Endothelial cell of umbilical vein (primary cell): ENCODE measurements around the gene SELENOO. TPM values are rescaled to one million over a fixed set of nuclear protein-coding genes. Genes with fewer than 3 reads are reported as not detected.

Experiments
- BruUV-seq: library from RNA; stranded (reverse); fragments of 400-500 nt; replicated peaks from 2 replicates; lab custom pipeline; 2021; lab: Mats Ljungman, UMichigan
- CTCF ChIA-PET: fragments of 300-600, 350-600 bp; sonication (Branson Sonifier 250); formaldehyde crosslinking; loops from one replicate; lab custom pipeline; 2021; ENCODE audit warnings: antibody characterized with exemption, inconsistent platforms; lab: Charles Lee
- POLR2A ChIA-PET: fragments of 300-600, 350-600 bp; sonication (Branson Sonifier 250); formaldehyde crosslinking; loops from one replicate; lab custom pipeline; 2021; ENCODE audit warnings: antibody characterized with exemption, inconsistent platforms; lab: Charles Lee
- DNase-seq: peaks from one replicate; pipeline ENCODE4 v3.0.0-alpha.2; 2011; ENCODE audit warnings: low read depth, low spot score
- FAIRE-seq: peaks from 2 replicates; lab custom pipeline; 2011; peaks lifted over from hg19 to GRCh38; lab: Jason Lieb, UNC
- H2AFZ ChIP-seq: 2 replicates; pipeline ENCODE4 v1.6.0; 2012; ENCODE audit warnings: low read depth, low read length, control low read depth, inconsistent platforms
- H3K27ac ChIP-seq: 2 replicates; pipeline ENCODE4 v1.5.1; 2011; ENCODE audit warnings: low read depth, mild to moderate bottlenecking, control low read depth, low read length, moderate library complexity; ENCODE audit not compliant: insufficient read depth
- H3K27me3 ChIP-seq, 2 experiments: 2 replicates each; pipeline versions ENCODE4 v1.6.0 to v1.6.1; 2011; ENCODE audit warnings: low read length in 2 of 2, mixed read lengths in 1 of 2; ENCODE audit not compliant: control insufficient read depth in 2 of 2, insufficient read depth in 2 of 2
- H3K36me3 ChIP-seq, 2 experiments: 2 replicates in 1 of 2; 3 replicates in 1 of 2; pipeline ENCODE4 v1.5.1; 2011; ENCODE audit warnings: low read length in 2 of 2, mild to moderate bottlenecking in 1 of 2, moderate library complexity in 1 of 2; ENCODE audit not compliant: control insufficient read depth in 2 of 2, insufficient read depth in 2 of 2; ENCODE audit errors: extremely low read depth in 1 of 2
- H3K4me1 ChIP-seq: 3 replicates; pipeline ENCODE4 v1.5.1; 2011; ENCODE audit warnings: mild to moderate bottlenecking, low read length; ENCODE audit not compliant: control insufficient read depth, insufficient read depth; ENCODE audit errors: extremely low read depth
- H3K4me2 ChIP-seq: 2 replicates; pipeline ENCODE4 v1.6.1; 2011; ENCODE audit warnings: low read length, control low read depth, mixed read lengths; ENCODE audit not compliant: insufficient read depth
- H3K4me3 ChIP-seq, 3 experiments: fragments of 200-600 bp in 1 of 3; sonication (generic), shearing (Covaris generic) in 1 of 3; replicated peaks in 1 of 3; 2 replicates each; pipeline ENCODE4 v1.5.1; 2011 to 2016; ENCODE audit warnings: control low read depth in 3 of 3, low read length in 3 of 3, mild to moderate bottlenecking in 2 of 3, inconsistent platforms in 1 of 3, low read depth in 1 of 3, moderate library complexity in 1 of 3; ENCODE audit not compliant: insufficient read depth in 1 of 3
- H3K79me2 ChIP-seq: 2 replicates; pipeline ENCODE4 v1.6.0; 2012; ENCODE audit warnings: low read length, inconsistent platforms; ENCODE audit not compliant: control insufficient read depth, insufficient read depth
- H3K9ac ChIP-seq: replicated peaks from 2 replicates; pipeline ENCODE3; 2011; ENCODE audit warnings: low read length, control low read depth; ENCODE audit not compliant: insufficient read depth; ENCODE audit errors: extremely low read depth
- H3K9me1 ChIP-seq: replicated peaks from 3 replicates; pipeline ENCODE4 v1.6.0; 2011; ENCODE audit warnings: mild to moderate bottlenecking, low read length; ENCODE audit not compliant: control insufficient read depth, insufficient read depth; ENCODE audit errors: extremely low read depth
- H3K9me3 ChIP-seq: replicated peaks from 2 replicates; pipeline ENCODE4 v1.5.1; 2012; ENCODE audit warnings: low read length, inconsistent platforms; ENCODE audit not compliant: control insufficient read depth, insufficient read depth
- H4K20me1 ChIP-seq: replicated peaks from 2 replicates; pipeline ENCODE3; 2011; ENCODE audit warnings: mild to moderate bottlenecking, low read length; ENCODE audit not compliant: control insufficient read depth, insufficient read depth; ENCODE audit errors: extremely low read depth
- FOS ChIP-seq: IDR thresholded peaks from 2 replicates; pipeline ENCODE4 v1.6.1; 2011; ENCODE audit warnings: mild to moderate bottlenecking, low read length, moderate library complexity, borderline replicate concordance; ENCODE audit not compliant: insufficient read depth
- JUN ChIP-seq: IDR thresholded peaks from 2 replicates; pipeline ENCODE4 v1.6.1; 2011; ENCODE audit warnings: borderline replicate concordance, low read depth; ENCODE audit not compliant: insufficient read length, insufficient read depth
- MAX ChIP-seq: IDR thresholded peaks from 2 replicates; pipeline ENCODE4 v1.6.1; 2011; ENCODE audit not compliant: insufficient read depth, insufficient read length
- MYC ChIP-seq: IDR thresholded peaks from one replicate; pipeline ENCODE4 v1.6.1; 2011; ENCODE audit warnings: mild to moderate bottlenecking, low read depth, low read length
- POLR2A ChIP-seq: IDR thresholded peaks from 2 replicates; pipeline ENCODE4 v1.6.1; 2012; ENCODE audit warnings: low read depth, mild to moderate bottlenecking, control low read depth, low read length
- dilution Hi-C: fragments of 300-500 bp; cut with MboI; formaldehyde crosslinking; loops from one replicate; pipeline ENCODE4 v1.15.0; 2019; ENCODE audit warnings: low sequenced_read_pairs; ENCODE audit not compliant: extremely low pct_ligation_motif_present
- intact Hi-C: fragments of 100-400 bp; cut with micrococcal nuclease; formaldehyde crosslinking; loops from one replicate; pipeline ENCODE4 v1.10.0; 2022
- polyA plus RNA-seq, 4 experiments: library from polyadenylated mRNA; depleted of rRNA in 3 of 4; stranded (reverse) in 3 of 4; unstranded in 1 of 4; fragments of >200 nt; gene quantifications; 2 replicates each; pipeline versions ENCODE4 v1.2.1 to v1.2.3, GENCODE V29; 2011 to 2012; ENCODE audit warnings: missing spikeins in 1 of 4
- total RNA-seq: library from RNA; stranded (reverse); gene quantifications from 2 replicates; pipeline ENCODE4 v1.2.3, GENCODE V29; 2021
- TF ChIP-seq, protein P1 (sequence below), 2 donors: IDR thresholded peaks; 1 replicate in 1 of 2; 2 replicates in 1 of 2; pipeline ENCODE4 v1.5.1; 2011; ENCODE audit warnings: low read length in 2 of 2, mild to moderate bottlenecking in 2 of 2, moderate library complexity in 2 of 2, control low read depth in 1 of 2, inconsistent platforms in 1 of 2, low read depth in 1 of 2; ENCODE audit not compliant: insufficient read depth in 1 of 2; ENCODE audit errors: extremely low read depth in 1 of 2

SELENOO gene
- total and polyA plus RNA-seq, 2 donors (not counting 3 experiments of a cell fraction or from before 2014, with no cell fraction given), result 24.1 to 37.5 TPM

- CTCF ChIA-PET, result interaction anchor here (0.9 to 4.9 kb wide), 5 partner anchors 11 to 262 kb away, joined by 3 to 41 read pairs (median 3); partner anchors contain the start of genes HDAC10 and SCO2
- no TSS peak for BruUV-seq
- H3K36me3 ChIP-seq, result peaks cover 0 to 6% of the 10 kb centered on the region in 2 experiments
- POLR2A ChIA-PET, result no interaction called here
- H3K9ac ChIP-seq, result no peak overlapping the region
- H4K20me1 ChIP-seq, result no peaks in the 10 kb centered on the region
- no peak overlapping the region for H3K27ac ChIP-seq
- H3K4me3 ChIP-seq, result no peak overlapping the region
- DNase-seq (no peak), FAIRE-seq (no peak)
- peaks cover 22% of the 10 kb centered on the region for H3K79me2 ChIP-seq
- peaks cover 11% of the 10 kb centered on the region for H3K4me1 ChIP-seq
- H3K9me3 ChIP-seq, result no peaks in the 10 kb centered on the region
- H2AFZ ChIP-seq, result no peak overlapping the region
- TF ChIP-seq, protein P1, sequence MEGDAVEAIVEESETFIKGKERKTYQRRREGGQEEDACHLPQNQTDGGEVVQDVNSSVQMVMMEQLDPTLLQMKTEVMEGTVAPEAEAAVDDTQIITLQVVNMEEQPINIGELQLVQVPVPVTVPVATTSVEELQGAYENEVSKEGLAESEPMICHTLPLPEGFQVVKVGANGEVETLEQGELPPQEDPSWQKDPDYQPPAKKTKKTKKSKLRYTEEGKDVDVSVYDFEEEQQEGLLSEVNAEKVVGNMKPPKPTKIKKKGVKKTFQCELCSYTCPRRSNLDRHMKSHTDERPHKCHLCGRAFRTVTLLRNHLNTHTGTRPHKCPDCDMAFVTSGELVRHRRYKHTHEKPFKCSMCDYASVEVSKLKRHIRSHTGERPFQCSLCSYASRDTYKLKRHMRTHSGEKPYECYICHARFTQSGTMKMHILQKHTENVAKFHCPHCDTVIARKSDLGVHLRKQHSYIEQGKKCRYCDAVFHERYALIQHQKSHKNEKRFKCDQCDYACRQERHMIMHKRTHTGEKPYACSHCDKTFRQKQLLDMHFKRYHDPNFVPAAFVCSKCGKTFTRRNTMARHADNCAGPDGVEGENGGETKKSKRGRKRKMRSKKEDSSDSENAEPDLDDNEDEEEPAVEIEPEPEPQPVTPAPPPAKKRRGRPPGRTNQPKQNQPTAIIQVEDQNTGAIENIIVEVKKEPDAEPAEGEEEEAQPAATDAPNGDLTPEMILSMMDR (IDR thresholded peaks at IDR 0.05; ENCODE audit: extremely low read depth in 1 of 2, insufficient read depth in 1 of 2, low read depth in 1 of 2, low read length in 2 of 2), result no peak
- no peak for TF ChIP-seq FOS
- no peak for TF ChIP-seq MAX
- TF ChIP-seq JUN, result no peak
- no peak for TF ChIP-seq POLR2A
- TF ChIP-seq MYC, result no peak
- no peaks in the 10 kb centered on the region for H3K9me1 ChIP-seq
- intact Hi-C loops (no loop called here), dilution Hi-C loops (no loop called here)
- no peaks in the 10 kb centered on the region for H3K27me3 ChIP-seq
- no peak overlapping the region for H3K4me2 ChIP-seq
Observed at GRCh38 chr22:50262973-50263617, 62.3 kb downstream of the SELENOO start.
